M059J (cell line): ENCODE measurements around the gene NT5DC4. TPM values are rescaled to one million over a fixed set of nuclear protein-coding genes. Genes with fewer than 3 reads are reported as not detected.

Experiments
- DNase-seq: peaks from one replicate; pipeline ENCODE4 v3.0.0-alpha.2; 2012; ENCODE audit warnings: low read depth
- total RNA-seq: library from RNA; depleted of rRNA; stranded (reverse); fragments of >200 nt; shearing (Covaris generic); gene quantifications from 2 replicates; pipeline ENCODE4 v1.2.3, GENCODE V29; 2014

Gene NT5DC4
- total RNA-seq, 1 experiment from 2014 or later, result not detected

DNA sequence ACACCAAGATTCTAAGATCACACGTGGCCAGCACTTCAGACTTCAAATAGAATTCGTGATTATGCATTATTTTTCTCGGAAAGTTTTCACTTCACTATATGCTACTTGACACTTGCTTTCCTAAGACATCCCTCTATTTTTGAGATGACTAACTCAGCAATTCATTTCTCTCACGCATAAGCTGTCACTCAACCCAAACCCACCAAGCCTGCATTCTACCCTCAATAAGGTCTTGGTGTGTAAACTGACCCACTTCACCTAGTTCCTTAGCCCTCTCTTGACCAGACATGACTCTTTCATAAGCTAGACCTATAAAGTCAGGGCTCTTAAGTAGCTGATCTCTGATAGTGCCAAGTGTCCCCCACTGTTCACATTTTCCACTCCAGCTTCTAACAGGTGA is 31.8 kb downstream of the NT5DC4 start:
- DNase-seq, result no peak

DNA sequence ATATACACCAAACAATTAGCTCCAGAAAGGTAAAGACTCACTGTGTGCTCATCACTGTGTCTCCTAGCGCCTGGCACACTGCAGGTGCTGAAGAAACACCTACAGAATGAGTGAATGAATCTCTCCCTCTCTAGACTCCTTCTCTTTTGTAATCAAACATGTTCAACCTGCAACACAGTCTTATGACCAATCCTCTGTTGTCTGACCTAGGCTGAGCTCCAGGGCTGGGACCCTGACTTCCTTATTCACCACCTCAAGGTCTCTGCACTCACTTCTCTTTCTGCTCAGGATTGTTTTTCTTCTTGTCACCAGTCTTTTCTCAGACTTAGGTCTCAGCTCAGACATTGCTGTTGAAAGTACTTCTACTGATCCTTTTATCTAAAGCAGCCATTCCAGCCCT is 33.7 kb downstream of the NT5DC4 start:
- no peak for DNase-seq

DNA sequence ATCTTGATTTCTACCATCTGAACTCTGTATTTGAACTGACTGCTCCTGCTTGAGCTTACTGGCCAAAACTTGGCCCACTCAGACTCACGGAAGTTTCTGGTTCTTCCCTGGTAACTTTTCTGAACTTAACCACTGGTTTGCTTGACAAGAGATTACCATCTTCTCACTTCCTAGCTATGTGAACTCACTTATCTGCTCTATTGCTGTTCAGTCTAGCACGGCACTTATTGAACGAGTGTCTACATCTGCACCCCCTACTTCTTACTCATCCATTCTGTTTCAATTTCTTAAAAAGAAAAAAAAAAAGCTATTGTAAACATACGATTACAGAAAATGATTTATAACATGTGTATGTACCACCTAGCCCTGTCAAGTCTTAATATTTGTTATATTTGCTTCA is 34.6 kb downstream of the NT5DC4 start:
- no peak for DNase-seq

GRCh38 chr2:112756207-112756606 is 35.4 kb downstream of the NT5DC4 start:
- DNase-seq, result no peak

- no peak for DNase-seq
Measured at GRCh38 chr2:112757265-112757664, 36.4 kb downstream of the NT5DC4 start.

GRCh38 chr2:112758711-112759110 is 37.9 kb downstream of the NT5DC4 start:
- no peak for DNase-seq

GRCh38 chr2:112760149-112760548 is 39.3 kb downstream of the NT5DC4 start:
- DNase-seq, result no peak

- DNase-seq, result no peak
Measured at GRCh38 chr2:112762276-112762675, 41.5 kb downstream of the NT5DC4 start.

GRCh38 chr2:112764071-112765044 is 43.5 kb downstream of the NT5DC4 start, which contains the start of gene CKAP2L:
CKAP2L (minus strand) TSS chr2:112764609; CDS start chr2:112764598, 11 bp downstream.
- DNase-seq, result peak; percentile 98

- DNase-seq, result peak; percentile 24
Measured at GRCh38 chr2:112765251-112765650, 44.4 kb downstream of the NT5DC4 start.

DNA sequence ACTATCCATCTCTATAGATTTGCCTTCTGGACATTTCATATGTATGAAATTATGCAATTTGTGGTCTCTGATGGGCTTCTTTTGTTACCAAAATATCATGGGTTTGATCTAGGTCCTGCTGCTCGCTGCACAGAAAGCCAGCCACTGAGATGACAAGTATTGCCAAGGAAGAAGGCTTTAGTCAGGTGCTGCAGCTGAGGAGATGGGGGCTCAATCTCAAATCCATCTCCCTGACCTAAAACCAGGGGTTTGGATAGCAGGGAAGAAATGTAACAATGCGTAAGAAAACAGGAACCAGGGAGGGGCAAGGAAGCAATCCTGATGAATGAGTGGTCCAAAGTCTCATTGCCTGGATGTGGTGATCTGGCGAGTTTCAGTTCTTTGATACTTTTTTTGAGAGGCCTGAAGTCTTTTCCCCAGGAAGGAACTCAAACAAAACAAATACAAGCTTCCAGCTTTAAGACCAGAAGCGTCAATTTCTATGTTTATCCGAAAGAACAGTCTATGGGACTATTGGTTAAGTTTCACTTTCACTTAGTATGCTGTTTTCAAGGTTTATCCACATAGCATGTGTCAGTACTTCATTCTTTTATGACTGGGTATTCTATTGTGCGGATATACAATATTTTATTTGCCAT is 47.0 kb downstream of the NT5DC4 start:
- no peak for DNase-seq

- DNase-seq, result peak; percentile 45
Measured at GRCh38 chr2:112768432-112768831, 47.6 kb downstream of the NT5DC4 start.

GRCh38 chr2:112772322-112772721 is 51.5 kb downstream of the NT5DC4 start:
- DNase-seq, result no peak

- DNase-seq, result no peak
Measured at GRCh38 chr2:112772911-112773475, 52.2 kb downstream of the NT5DC4 start.

- no peak for DNase-seq
Measured at GRCh38 chr2:112773556-112773955, 52.7 kb downstream of the NT5DC4 start.

DNA sequence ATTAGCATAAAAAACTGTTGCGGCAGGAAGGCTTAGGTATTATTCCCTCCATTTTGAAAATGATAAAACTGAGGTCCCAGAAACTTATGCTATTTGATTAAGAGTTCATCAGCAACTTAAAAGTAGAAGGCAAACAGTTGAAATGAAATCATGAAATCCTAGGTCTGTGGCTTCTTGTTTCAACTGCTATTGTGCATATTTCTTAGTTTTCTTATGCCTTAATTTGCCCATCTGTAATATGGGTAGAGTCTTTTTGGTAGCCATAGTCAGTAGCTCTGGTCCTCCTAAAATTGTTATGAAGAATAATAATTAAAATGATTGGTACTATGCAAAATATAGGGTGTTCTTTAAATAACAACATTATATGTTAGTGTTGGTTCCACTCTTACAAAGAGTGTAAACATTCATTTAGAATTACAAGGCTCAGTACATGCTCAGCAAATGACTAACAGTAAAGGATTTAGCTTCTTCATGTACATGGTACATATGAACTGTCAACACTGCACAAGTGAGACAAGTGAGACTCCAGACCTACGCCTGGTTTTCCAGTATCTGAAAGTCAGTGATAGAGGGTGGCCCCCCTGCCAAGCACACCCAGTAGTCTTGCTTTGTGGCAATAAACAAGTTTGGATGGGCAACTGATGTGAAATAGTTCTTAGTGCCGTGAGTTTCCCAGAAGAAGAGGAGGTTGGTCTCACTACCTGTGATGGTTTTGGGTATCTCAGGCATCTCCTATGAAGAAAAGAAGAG is 53.9 kb downstream of the NT5DC4 start:
- no peak for DNase-seq

GRCh38 chr2:112776113-112776512 is 55.3 kb downstream of the NT5DC4 start:
- no peak for DNase-seq

GRCh38 chr2:112777036-112777435 is 56.2 kb downstream of the NT5DC4 start:
- no peak for DNase-seq

- DNase-seq, result no peak
Measured at GRCh38 chr2:112779598-112779997, 58.8 kb downstream of the NT5DC4 start.

GRCh38 chr2:112782234-112782799 is 61.5 kb downstream of the NT5DC4 start:
- DNase-seq, result no peak

GRCh38 chr2:112783187-112783714 is 62.4 kb downstream of the NT5DC4 start:
- no peak for DNase-seq
